HepG2 (cell line): ENCODE results near the gene KRTAP5-4. TPM values are rescaled to one million over a fixed set of nuclear protein-coding genes. Genes with fewer than 3 reads are reported as not detected.
A peak's percentile ranks its signal among the peaks of the same experiment; 100 is the strongest.

ENCODE experiments used
- CEBPG ChIP-seq: IDR thresholded peaks from 2 replicates; pipeline ENCODE4 v1.6.1; 2016
- ESRRA ChIP-seq: sonication (generic); formaldehyde crosslinking; IDR thresholded peaks from 2 replicates; pipeline ENCODE4 v1.5.1; 2020; ENCODE audit warnings: mild to moderate bottlenecking, low read depth, missing genetic modification reagents
- ISL2 ChIP-seq: sonication (generic); formaldehyde crosslinking; IDR thresholded peaks from 2 replicates; pipeline ENCODE4 v1.5.0; 2020; ENCODE audit warnings: missing genetic modification reagents
- MEF2D ChIP-seq: sonication (generic); formaldehyde crosslinking; IDR thresholded peaks from 2 replicates; pipeline ENCODE4 v1.5.1; 2020; ENCODE audit warnings: mild to moderate bottlenecking, missing genetic modification reagents
- MIER3 ChIP-seq: IDR thresholded peaks from 2 replicates; pipeline ENCODE4 v1.6.1; 2016; ENCODE audit warnings: missing compliant biosample characterization, borderline replicate concordance
- NCOA1 ChIP-seq: sonication (generic); formaldehyde crosslinking; IDR thresholded peaks from 2 replicates; pipeline ENCODE4 v1.9.0; 2021; ENCODE audit warnings: missing genetic modification reagents
- SIX4 ChIP-seq: sonication (generic); formaldehyde crosslinking; IDR thresholded peaks from 2 replicates; pipeline ENCODE4 v1.4.0; 2020; ENCODE audit warnings: missing genetic modification reagents
- SOX5 ChIP-seq: IDR thresholded peaks from 2 replicates; pipeline ENCODE4 v1.6.1; 2016; ENCODE audit warnings: borderline replicate concordance
- ZNF629 ChIP-seq: sonication (generic); formaldehyde crosslinking; conservative IDR thresholded peaks from 2 replicates; pipeline ENCODE4 v1.5.0; 2020; ENCODE audit warnings: missing genetic modification reagents
- polyA plus RNA-seq, 8 experiments: library from polyadenylated mRNA; depleted of rRNA in 3 of 8; stranded (reverse) in 7 of 8; unstranded in 1 of 8; fragments of >200 nt; fragmentation: Illumina TruSeq in 4 of 8; extraction: Trizol in 4 of 8; gene quantifications; 2 replicates each; pipeline versions ENCODE4 v1.2.1 to v1.2.3, GENCODE V29; 2011 to 2016; ENCODE audit warnings: low read depth in 4 of 8, missing spikeins in 1 of 8, mixed read lengths in 1 of 8; ENCODE audit not compliant: insufficient read depth in 1 of 8
- total RNA-seq, 5 experiments: library from RNA; depleted of rRNA; stranded (reverse); fragments of >200 nt; fragmentation: Illumina TruSeq; extraction: Trizol; gene quantifications; 2 replicates each; pipeline ENCODE4 v1.2.3, GENCODE V29; 2016; ENCODE audit warnings: low read depth in 1 of 5
- TF ChIP-seq, protein P1 (sequence below): sonication (generic); formaldehyde crosslinking; IDR thresholded peaks from 2 replicates; pipeline ENCODE4 v1.4.0; 2020; ENCODE audit warnings: missing genetic modification reagents, borderline replicate concordance
- TF ChIP-seq, protein P2 (sequence below): sonication (generic); formaldehyde crosslinking; IDR thresholded peaks from 2 replicates; pipeline ENCODE4 v1.4.0; 2020; ENCODE audit warnings: missing genetic modification reagents
- TF ChIP-seq, protein P3 (sequence below): sonication (generic); formaldehyde crosslinking; IDR thresholded peaks from 2 replicates; pipeline ENCODE4 v1.4.0; 2020; ENCODE audit warnings: missing genetic modification reagents, borderline replicate concordance
- TF ChIP-seq, protein P4 (sequence below): sonication (generic); formaldehyde crosslinking; IDR thresholded peaks from 2 replicates; pipeline ENCODE4 v1.4.0; 2020; ENCODE audit warnings: mild to moderate bottlenecking, missing genetic modification reagents
- TF ChIP-seq, protein P5 (sequence below): IDR thresholded peaks from 2 replicates; pipeline ENCODE4 v1.6.1; 2018; ENCODE audit warnings: missing genetic modification reagents, mild to moderate bottlenecking, missing compliant biosample characterization

Gene KRTAP5-4
- total and polyA plus RNA-seq, 2 of the 13 experiments (the other 11 are each of a cell fraction or from before 2014, with no cell fraction given) = not detected

DNA sequence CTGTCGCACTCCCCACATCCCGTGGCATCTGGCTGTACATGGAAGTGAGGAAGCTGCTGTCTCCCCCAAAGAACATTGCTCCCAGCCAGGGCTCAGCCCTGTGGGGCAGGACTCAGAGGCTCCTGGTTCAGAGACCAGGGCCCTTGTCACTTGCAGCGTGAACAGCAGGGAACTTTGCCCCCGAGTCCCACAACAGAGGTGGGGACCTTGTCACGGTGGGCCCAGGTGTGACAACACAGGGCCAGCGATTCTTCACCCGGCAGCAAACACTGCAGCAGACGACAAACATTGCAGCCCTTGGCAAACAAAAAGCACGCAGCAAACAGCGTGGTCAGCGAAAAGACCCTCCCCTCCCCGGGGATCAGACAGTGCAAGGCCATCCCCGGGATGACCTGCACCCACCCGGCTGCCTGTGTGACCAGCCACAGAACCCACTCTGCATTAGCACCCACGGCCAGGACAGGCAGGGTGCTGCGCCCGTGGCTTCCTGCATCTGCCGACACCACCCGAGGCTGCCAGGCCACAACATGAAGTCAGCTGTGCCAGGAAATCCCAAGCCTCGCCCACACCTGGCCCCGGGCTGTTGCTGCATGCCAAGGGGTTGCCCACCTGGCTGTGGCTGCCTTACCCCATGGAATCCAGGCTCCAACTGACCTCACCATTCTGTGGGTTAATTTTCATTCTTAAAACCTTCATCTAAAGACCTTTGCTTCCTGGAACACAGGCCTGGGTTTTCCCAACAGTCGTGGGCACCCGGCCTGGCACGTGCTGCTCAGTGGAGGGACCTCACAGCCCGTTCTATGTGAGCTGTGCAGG, 39.7 kb upstream of the KRTAP5-4 start (continued):
- peak; percentile 67; the same call in 1 of the 2 replicates for TF ChIP-seq MIER3 (CRISPR knock-in tag)
- TF ChIP-seq NCOA1 (CRISPR knock-in tag) = peak; percentile 99
- TF ChIP-seq ESRRA (CRISPR knock-in tag) = 0 out of 2 replicates have a peak, but pooled peaks have one; percentile 33
- TF ChIP-seq, protein P1, sequence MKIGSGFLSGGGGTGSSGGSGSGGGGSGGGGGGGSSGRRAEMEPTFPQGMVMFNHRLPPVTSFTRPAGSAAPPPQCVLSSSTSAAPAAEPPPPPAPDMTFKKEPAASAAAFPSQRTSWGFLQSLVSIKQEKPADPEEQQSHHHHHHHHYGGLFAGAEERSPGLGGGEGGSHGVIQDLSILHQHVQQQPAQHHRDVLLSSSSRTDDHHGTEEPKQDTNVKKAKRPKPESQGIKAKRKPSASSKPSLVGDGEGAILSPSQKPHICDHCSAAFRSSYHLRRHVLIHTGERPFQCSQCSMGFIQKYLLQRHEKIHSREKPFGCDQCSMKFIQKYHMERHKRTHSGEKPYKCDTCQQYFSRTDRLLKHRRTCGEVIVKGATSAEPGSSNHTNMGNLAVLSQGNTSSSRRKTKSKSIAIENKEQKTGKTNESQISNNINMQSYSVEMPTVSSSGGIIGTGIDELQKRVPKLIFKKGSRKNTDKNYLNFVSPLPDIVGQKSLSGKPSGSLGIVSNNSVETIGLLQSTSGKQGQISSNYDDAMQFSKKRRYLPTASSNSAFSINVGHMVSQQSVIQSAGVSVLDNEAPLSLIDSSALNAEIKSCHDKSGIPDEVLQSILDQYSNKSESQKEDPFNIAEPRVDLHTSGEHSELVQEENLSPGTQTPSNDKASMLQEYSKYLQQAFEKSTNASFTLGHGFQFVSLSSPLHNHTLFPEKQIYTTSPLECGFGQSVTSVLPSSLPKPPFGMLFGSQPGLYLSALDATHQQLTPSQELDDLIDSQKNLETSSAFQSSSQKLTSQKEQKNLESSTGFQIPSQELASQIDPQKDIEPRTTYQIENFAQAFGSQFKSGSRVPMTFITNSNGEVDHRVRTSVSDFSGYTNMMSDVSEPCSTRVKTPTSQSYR (CRISPR knock-in tag) = peak; percentile 49; the same call in 1 of the 2 replicates
- TF ChIP-seq MEF2D = 0 out of 2 replicates have a peak, but pooled peaks have one; percentile 24
- TF ChIP-seq SIX4 (CRISPR knock-in tag) = 0 out of 2 replicates have a peak, but pooled peaks have one; percentile 56
- peak; percentile 33; the same call in 1 of the 2 replicates for TF ChIP-seq ZNF629
- TF ChIP-seq ISL2 (CRISPR knock-in tag) = peak; percentile 94
- TF ChIP-seq, protein P2, sequence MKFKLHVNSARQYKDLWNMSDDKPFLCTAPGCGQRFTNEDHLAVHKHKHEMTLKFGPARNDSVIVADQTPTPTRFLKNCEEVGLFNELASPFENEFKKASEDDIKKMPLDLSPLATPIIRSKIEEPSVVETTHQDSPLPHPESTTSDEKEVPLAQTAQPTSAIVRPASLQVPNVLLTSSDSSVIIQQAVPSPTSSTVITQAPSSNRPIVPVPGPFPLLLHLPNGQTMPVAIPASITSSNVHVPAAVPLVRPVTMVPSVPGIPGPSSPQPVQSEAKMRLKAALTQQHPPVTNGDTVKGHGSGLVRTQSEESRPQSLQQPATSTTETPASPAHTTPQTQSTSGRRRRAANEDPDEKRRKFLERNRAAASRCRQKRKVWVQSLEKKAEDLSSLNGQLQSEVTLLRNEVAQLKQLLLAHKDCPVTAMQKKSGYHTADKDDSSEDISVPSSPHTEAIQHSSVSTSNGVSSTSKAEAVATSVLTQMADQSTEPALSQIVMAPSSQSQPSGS (CRISPR knock-in tag) = peak; percentile 82; the same call in 1 of the 2 replicates
- peak; percentile 78 for TF ChIP-seq SOX5
- TF ChIP-seq, protein P3, sequence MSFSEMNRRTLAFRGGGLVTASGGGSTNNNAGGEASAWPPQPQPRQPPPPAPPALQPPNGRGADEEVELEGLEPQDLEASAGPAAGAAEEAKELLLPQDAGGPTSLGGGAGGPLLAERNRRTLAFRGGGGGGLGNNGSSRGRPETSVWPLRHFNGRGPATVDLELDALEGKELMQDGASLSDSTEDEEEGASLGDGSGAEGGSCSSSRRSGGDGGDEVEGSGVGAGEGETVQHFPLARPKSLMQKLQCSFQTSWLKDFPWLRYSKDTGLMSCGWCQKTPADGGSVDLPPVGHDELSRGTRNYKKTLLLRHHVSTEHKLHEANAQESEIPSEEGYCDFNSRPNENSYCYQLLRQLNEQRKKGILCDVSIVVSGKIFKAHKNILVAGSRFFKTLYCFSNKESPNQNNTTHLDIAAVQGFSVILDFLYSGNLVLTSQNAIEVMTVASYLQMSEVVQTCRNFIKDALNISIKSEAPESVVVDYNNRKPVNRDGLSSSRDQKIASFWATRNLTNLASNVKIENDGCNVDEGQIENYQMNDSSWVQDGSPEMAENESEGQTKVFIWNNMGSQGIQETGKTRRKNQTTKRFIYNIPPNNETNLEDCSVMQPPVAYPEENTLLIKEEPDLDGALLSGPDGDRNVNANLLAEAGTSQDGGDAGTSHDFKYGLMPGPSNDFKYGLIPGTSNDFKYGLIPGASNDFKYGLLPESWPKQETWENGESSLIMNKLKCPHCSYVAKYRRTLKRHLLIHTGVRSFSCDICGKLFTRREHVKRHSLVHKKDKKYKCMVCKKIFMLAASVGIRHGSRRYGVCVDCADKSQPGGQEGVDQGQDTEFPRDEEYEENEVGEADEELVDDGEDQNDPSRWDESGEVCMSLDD (CRISPR knock-in tag) = peak; percentile 37; the same call in 1 of the 2 replicates
- TF ChIP-seq, protein P4, sequence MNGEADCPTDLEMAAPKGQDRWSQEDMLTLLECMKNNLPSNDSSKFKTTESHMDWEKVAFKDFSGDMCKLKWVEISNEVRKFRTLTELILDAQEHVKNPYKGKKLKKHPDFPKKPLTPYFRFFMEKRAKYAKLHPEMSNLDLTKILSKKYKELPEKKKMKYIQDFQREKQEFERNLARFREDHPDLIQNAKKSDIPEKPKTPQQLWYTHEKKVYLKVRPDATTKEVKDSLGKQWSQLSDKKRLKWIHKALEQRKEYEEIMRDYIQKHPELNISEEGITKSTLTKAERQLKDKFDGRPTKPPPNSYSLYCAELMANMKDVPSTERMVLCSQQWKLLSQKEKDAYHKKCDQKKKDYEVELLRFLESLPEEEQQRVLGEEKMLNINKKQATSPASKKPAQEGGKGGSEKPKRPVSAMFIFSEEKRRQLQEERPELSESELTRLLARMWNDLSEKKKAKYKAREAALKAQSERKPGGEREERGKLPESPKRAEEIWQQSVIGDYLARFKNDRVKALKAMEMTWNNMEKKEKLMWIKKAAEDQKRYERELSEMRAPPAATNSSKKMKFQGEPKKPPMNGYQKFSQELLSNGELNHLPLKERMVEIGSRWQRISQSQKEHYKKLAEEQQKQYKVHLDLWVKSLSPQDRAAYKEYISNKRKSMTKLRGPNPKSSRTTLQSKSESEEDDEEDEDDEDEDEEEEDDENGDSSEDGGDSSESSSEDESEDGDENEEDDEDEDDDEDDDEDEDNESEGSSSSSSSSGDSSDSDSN = peak; percentile 64
- TF ChIP-seq, protein P5, sequence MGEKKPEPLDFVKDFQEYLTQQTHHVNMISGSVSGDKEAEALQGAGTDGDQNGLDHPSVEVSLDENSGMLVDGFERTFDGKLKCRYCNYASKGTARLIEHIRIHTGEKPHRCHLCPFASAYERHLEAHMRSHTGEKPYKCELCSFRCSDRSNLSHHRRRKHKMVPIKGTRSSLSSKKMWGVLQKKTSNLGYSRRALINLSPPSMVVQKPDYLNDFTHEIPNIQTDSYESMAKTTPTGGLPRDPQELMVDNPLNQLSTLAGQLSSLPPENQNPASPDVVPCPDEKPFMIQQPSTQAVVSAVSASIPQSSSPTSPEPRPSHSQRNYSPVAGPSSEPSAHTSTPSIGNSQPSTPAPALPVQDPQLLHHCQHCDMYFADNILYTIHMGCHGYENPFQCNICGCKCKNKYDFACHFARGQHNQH (CRISPR knock-in tag) = peak; percentile 75; the same call in 1 of the 2 replicates
- TF ChIP-seq CEBPG (CRISPR knock-in tag) = peak; percentile 55
